HEK293 (cell line): Measurements from ENCODE around the gene FAM117B.

Experiments used
- CTCF ChIA-PET: fragments of 350-600 bp; formaldehyde crosslinking; extraction: SDS; loops from one replicate; lab custom pipeline; 2021; ENCODE audit warnings: antibody characterized with exemption; lab: Yijun Ruan, JAX
- POLR2A ChIA-PET: fragments of 300-600 bp; formaldehyde crosslinking; extraction: SDS; loops from one replicate; lab custom pipeline; 2020; ENCODE audit warnings: antibody characterized with exemption, inconsistent platforms; lab: Yijun Ruan, JAX
- H3K27ac ChIP-seq: fragments of 200-500 bp; sonication (Bioruptor generic); 2 replicates; pipeline ENCODE4 v1.5.1; 2014; ENCODE audit warnings: low read depth, low read length, control low read depth, inconsistent platforms; ENCODE audit errors: extremely low read depth
- H3K36me3 ChIP-seq, 2 experiments: fragments of 200-500 bp in 1 of 2; sonication (Bioruptor generic) in 1 of 2; 1 replicate in 1 of 2; 2 replicates in 1 of 2; pipeline ENCODE4 v1.5.1; 2014 to 2017; ENCODE audit warnings: inconsistent platforms in 2 of 2, low read length in 2 of 2; ENCODE audit not compliant: control insufficient read depth in 2 of 2, insufficient read depth in 1 of 2
- H3K4me1 ChIP-seq: fragments of 200-500 bp; sonication (Bioruptor generic); 2 replicates; pipeline ENCODE4 v1.5.1; 2014; ENCODE audit warnings: mild to moderate bottlenecking, low read length, inconsistent platforms; ENCODE audit not compliant: control insufficient read depth, insufficient read depth
- H3K4me3 ChIP-seq: 2 replicates; pipeline ENCODE4 v1.5.1; 2011; ENCODE audit warnings: low read depth, mild to moderate bottlenecking, control low read depth, low read length, moderate library complexity
- H3K9me3 ChIP-seq: fragments of 200-500 bp; sonication (Bioruptor generic); 2 replicates; pipeline ENCODE4 v1.5.1; 2014; ENCODE audit warnings: low read depth, low read length, inconsistent platforms; ENCODE audit not compliant: control insufficient read depth, insufficient read depth
- BCL11A ChIP-seq: fragments of 450-650 bp; formaldehyde crosslinking; IDR thresholded peaks from 2 replicates; pipeline ENCODE4 v1.5.1; 2016; ENCODE audit warnings: low read depth, missing biosample characterization, missing genetic modification characterization
- INSM2 ChIP-seq: fragments of 450-650 bp; formaldehyde crosslinking; IDR thresholded peaks from 2 replicates; pipeline ENCODE4 v1.5.1; 2016; ENCODE audit warnings: missing biosample characterization, missing genetic modification characterization
- MYNN ChIP-seq: fragments of 450-650 bp; formaldehyde crosslinking; IDR thresholded peaks from 2 replicates; pipeline ENCODE4 v1.5.1; 2016; ENCODE audit warnings: missing biosample characterization, missing genetic modification characterization, borderline replicate concordance
- OVOL3 ChIP-seq: fragments of 450-650 bp; formaldehyde crosslinking; IDR thresholded peaks from 2 replicates; pipeline ENCODE4 v1.5.1; 2016; ENCODE audit warnings: missing biosample characterization, missing genetic modification characterization
- PBX3 ChIP-seq: sonication (generic); formaldehyde crosslinking; IDR thresholded peaks from 2 replicates; pipeline ENCODE4 v1.8.1; 2022; ENCODE audit warnings: mild to moderate bottlenecking, moderate library complexity, missing genetic modification reagents
- ZBTB26 ChIP-seq: fragments of 450-650 bp; formaldehyde crosslinking; optimal IDR thresholded peaks from 2 replicates; pipeline ENCODE3; 2016; ENCODE audit warnings: missing biosample characterization, mild to moderate bottlenecking, missing genetic modification characterization
- ZEB2 ChIP-seq: fragments of 450-650 bp; formaldehyde crosslinking; IDR thresholded peaks from 2 replicates; pipeline ENCODE4 v1.5.1; 2016; ENCODE audit warnings: missing biosample characterization, missing genetic modification characterization
- ZFP41 ChIP-seq: fragments of 450-650 bp; formaldehyde crosslinking; IDR thresholded peaks from 2 replicates; pipeline ENCODE4 v1.5.1; 2016; ENCODE audit warnings: missing biosample characterization, missing genetic modification characterization, borderline replicate concordance
- ZNF121 ChIP-seq: fragments of 450-650 bp; formaldehyde crosslinking; IDR thresholded peaks from 2 replicates; pipeline ENCODE4 v1.5.1; 2016; ENCODE audit warnings: missing biosample characterization, missing genetic modification characterization
- ZNF140 ChIP-seq: fragments of 450-650 bp; formaldehyde crosslinking; IDR thresholded peaks from 2 replicates; pipeline ENCODE4 v1.5.1; 2016; ENCODE audit warnings: missing biosample characterization, missing genetic modification characterization
- ZNF175 ChIP-seq: fragments of 450-650 bp; formaldehyde crosslinking; IDR thresholded peaks from 2 replicates; pipeline ENCODE4 v1.5.1; 2016; ENCODE audit warnings: missing biosample characterization, missing genetic modification characterization
- ZNF202 ChIP-seq: fragments of 450-650 bp; formaldehyde crosslinking; IDR thresholded peaks from 2 replicates; pipeline ENCODE4 v1.5.1; 2016; ENCODE audit warnings: missing biosample characterization, missing genetic modification characterization, borderline replicate concordance
- ZNF223 ChIP-seq: fragments of 450-650 bp; formaldehyde crosslinking; IDR thresholded peaks from 2 replicates; pipeline ENCODE4 v1.5.1; 2016; ENCODE audit warnings: missing biosample characterization, missing genetic modification characterization
- ZNF513 ChIP-seq: fragments of 450-650 bp; IDR thresholded peaks from 2 replicates; pipeline ENCODE4 v1.5.1; 2018; ENCODE audit warnings: missing biosample characterization, missing genetic modification characterization
- ZNF530 ChIP-seq: fragments of 450-650 bp; formaldehyde crosslinking; IDR thresholded peaks from 2 replicates; pipeline ENCODE4 v1.5.1; 2016; ENCODE audit warnings: low read depth, missing biosample characterization, missing genetic modification characterization
- ZNF610 ChIP-seq: fragments of 450-650 bp; formaldehyde crosslinking; IDR thresholded peaks from 2 replicates; pipeline ENCODE4 v1.5.1; 2016; ENCODE audit warnings: missing biosample characterization, missing genetic modification characterization, borderline replicate concordance
- ZNF621 ChIP-seq: fragments of 450-650 bp; formaldehyde crosslinking; IDR thresholded peaks from 2 replicates; pipeline ENCODE4 v1.5.1; 2017; ENCODE audit warnings: missing biosample characterization, missing genetic modification characterization
- ZNF670 ChIP-seq: fragments of 450-650 bp; formaldehyde crosslinking; IDR thresholded peaks from 2 replicates; pipeline ENCODE4 v1.5.1; 2016; ENCODE audit warnings: missing biosample characterization, missing genetic modification characterization, low read depth
- ZSCAN4 ChIP-seq: fragments of 450-650 bp; formaldehyde crosslinking; IDR thresholded peaks from 2 replicates; pipeline ENCODE4 v1.5.1; 2017; ENCODE audit warnings: missing biosample characterization, missing genetic modification characterization

FAM117B gene

GRCh38 chr2:202723746-202724145 lies 89.0 kb downstream of the FAM117B start (continued):
- TF ChIP-seq ZBTB26 (tag by site-specific recombination) (no peak), INSM2 (tag by site-specific recombination) (no peak), ZNF530 (no peak), OVOL3 (tag by site-specific recombination) (no peak), ZNF513 (no peak), PBX3 (no peak)

- Histone ChIP-seq H3K4me3 (no peak overlapping the region), H3K36me3 (no peaks in the 10 kb centered on the region), H3K4me1 (0 out of 2 replicates have a peak, but pooled peaks cover 5% of the 10 kb centered on the region), H3K9me3 (no peaks in the 10 kb centered on the region), H3K27ac (no peak overlapping the region)
- TF ChIP-seq ZNF202 (tag by site-specific recombination) (no peak), ZNF121 (no peak), MYNN (tag by site-specific recombination) (no peak), ZEB2 (tag by site-specific recombination) (no peak), ZNF670 (tag by site-specific recombination) (no peak), ZNF140 (tag by site-specific recombination) (no peak)
- POLR2A ChIA-PET, result no interaction called here
- CTCF ChIA-PET, result no interaction called here
Observed at GRCh38 chr2:202726070-202726469, 91.3 kb downstream of the FAM117B start.

GRCh38 chr2:202736826-202737225 lies 102.1 kb downstream of the FAM117B start:
- Histone ChIP-seq H3K36me3 (peaks cover 0 to 3% of the 10 kb centered on the region in 2 experiments; a peak in 2 of 3 replicates), H3K27ac (no peak overlapping the region), H3K4me1 (no peaks in the 10 kb centered on the region), H3K4me3 (no peak overlapping the region), H3K9me3 (no peaks in the 10 kb centered on the region)
- ChIA-PET CTCF (no interaction called here), POLR2A (no interaction called here)
- TF ChIP-seq ZFP41 (tag by site-specific recombination) (no peak), ZNF610 (tag by site-specific recombination) (no peak), ZNF175 (no peak), ZNF621 (tag by site-specific recombination) (no peak), ZNF223 (no peak), ZSCAN4 (tag by site-specific recombination) (no peak), BCL11A (no peak)
